A549 (cell line): Measurements from ENCODE around the gene CBFA2T3.

Experiments used
- E2F6 ChIP-seq: IDR thresholded peaks from 2 replicates; pipeline ENCODE4 v1.6.1; 2012; ENCODE audit warnings: low read depth, borderline replicate concordance
- EHMT2 ChIP-seq: fragments of 200-600 bp; sonication (generic); IDR thresholded peaks from 2 replicates; pipeline ENCODE4 v1.6.1; 2016; ENCODE audit warnings: antibody characterized with exemption, low read depth, mild to moderate bottlenecking, moderate library complexity
- EP300 ChIP-seq, 2 experiments: fragments of >200 bp; sonication (Bioruptor Twin); formaldehyde crosslinking; IDR thresholded peaks; 2 replicates in 1 of 2; 3 replicates in 1 of 2; pipeline ENCODE4 v1.6.1; 2016 to 2017
- POLR2A ChIP-seq: IDR thresholded peaks from 2 replicates; pipeline ENCODE4 v1.6.1; 2012; ENCODE audit warnings: mild to moderate bottlenecking, low read length
- RARB ChIP-seq: fragments of 250-450 bp; sonication (Bioruptor Pico); IDR thresholded peaks from 2 replicates; pipeline ENCODE4 v1.8.0; 2021; ENCODE audit warnings: mild to moderate bottlenecking, moderate library complexity
- ZFP36 ChIP-seq: fragments of 450-650 bp; IDR thresholded peaks from 2 replicates; pipeline ENCODE4 v1.6.1; 2014; ENCODE audit warnings: borderline replicate concordance; ENCODE audit not compliant: partially characterized antibody
- TF ChIP-seq, protein P1 (sequence below): fragments of >200 bp; sonication (Bioruptor Twin); formaldehyde crosslinking; IDR thresholded peaks from 3 replicates; pipeline ENCODE4 v1.5.1; 2016

GRCh38 chr16:88862968-88863367, 114.0 kb downstream of the CBFA2T3 start:
- no peak for TF ChIP-seq POLR2A
- no peak for TF ChIP-seq E2F6
- TF ChIP-seq EHMT2 = no peak
- TF ChIP-seq, protein P1, sequence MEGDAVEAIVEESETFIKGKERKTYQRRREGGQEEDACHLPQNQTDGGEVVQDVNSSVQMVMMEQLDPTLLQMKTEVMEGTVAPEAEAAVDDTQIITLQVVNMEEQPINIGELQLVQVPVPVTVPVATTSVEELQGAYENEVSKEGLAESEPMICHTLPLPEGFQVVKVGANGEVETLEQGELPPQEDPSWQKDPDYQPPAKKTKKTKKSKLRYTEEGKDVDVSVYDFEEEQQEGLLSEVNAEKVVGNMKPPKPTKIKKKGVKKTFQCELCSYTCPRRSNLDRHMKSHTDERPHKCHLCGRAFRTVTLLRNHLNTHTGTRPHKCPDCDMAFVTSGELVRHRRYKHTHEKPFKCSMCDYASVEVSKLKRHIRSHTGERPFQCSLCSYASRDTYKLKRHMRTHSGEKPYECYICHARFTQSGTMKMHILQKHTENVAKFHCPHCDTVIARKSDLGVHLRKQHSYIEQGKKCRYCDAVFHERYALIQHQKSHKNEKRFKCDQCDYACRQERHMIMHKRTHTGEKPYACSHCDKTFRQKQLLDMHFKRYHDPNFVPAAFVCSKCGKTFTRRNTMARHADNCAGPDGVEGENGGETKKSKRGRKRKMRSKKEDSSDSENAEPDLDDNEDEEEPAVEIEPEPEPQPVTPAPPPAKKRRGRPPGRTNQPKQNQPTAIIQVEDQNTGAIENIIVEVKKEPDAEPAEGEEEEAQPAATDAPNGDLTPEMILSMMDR = no peak
- no peak for TF ChIP-seq ZFP36
- no peak for TF ChIP-seq EP300 (IDR thresholded peaks at IDR 0.05)
- no peak for TF ChIP-seq RARB (CRISPR knock-in tag)
